RPMI8226 (cell line): Measurements from ENCODE around the gene TPST1.
A peak's percentile ranks its signal among the peaks of the same experiment; 100 is the strongest.
"Not testable (repeated sequence)": the region's sequence is repeated elsewhere in the genome, so short reads cannot be mapped to it uniquely, and the experiment has no call there.

Experiments used
- DNase-seq: peaks from one replicate; pipeline ENCODE4 v3.0.0-alpha.2; 2015

The TPST1 gene

GRCh38 chr7:66204822-66205740, at the start of gene TPST1:
Gene TPST1, plus strand, starts transcription at chr7:66205334. Its CDS starts 35,092 bp downstream, at chr7:66240426.
- peak; percentile 90 for DNase-seq

- not testable (repeated sequence) for DNase-seq
Measured at GRCh38 chr7:66156035-66156434, 49.1 kb upstream of the TPST1 start.

GRCh38 chr7:66157060-66157459, 48.1 kb upstream of the TPST1 start:
- no peak for DNase-seq

GRCh38 chr7:66162622-66163021, 42.5 kb upstream of the TPST1 start:
- DNase-seq, result no peak

GRCh38 chr7:66163186-66163610, 41.9 kb upstream of the TPST1 start:
- no peak for DNase-seq

- no peak for DNase-seq
Measured at GRCh38 chr7:66164356-66164755, 40.8 kb upstream of the TPST1 start.

GRCh38 chr7:66167773-66168387, 37.3 kb upstream of the TPST1 start:
- no peak for DNase-seq

- DNase-seq, result no peak
Measured at GRCh38 chr7:66169616-66170015, 35.5 kb upstream of the TPST1 start.

GRCh38 chr7:66170309-66171231, 34.6 kb upstream of the TPST1 start:
- DNase-seq, result no peak

- not testable (repeated sequence) for DNase-seq
Measured at GRCh38 chr7:66172536-66173401, 32.4 kb upstream of the TPST1 start.

GRCh38 chr7:66173856-66174255, 31.3 kb upstream of the TPST1 start:
- DNase-seq, result no peak

GRCh38 chr7:66175006-66175405, 30.1 kb upstream of the TPST1 start:
- not testable (repeated sequence) for DNase-seq

- DNase-seq, result no peak
Measured at GRCh38 chr7:66176914-66177313, 28.2 kb upstream of the TPST1 start.

GRCh38 chr7:66178258-66178657, 26.9 kb upstream of the TPST1 start:
- DNase-seq, result no peak

- no peak for DNase-seq
Measured at GRCh38 chr7:66181329-66181728, 23.8 kb upstream of the TPST1 start.

- no peak for DNase-seq
Measured at GRCh38 chr7:66181845-66182244, 23.3 kb upstream of the TPST1 start.

GRCh38 chr7:66182920-66183319, 22.2 kb upstream of the TPST1 start:
- DNase-seq, result no peak

GRCh38 chr7:66183700-66184099, 21.4 kb upstream of the TPST1 start:
- DNase-seq, result no peak

GRCh38 chr7:66185680-66186187, 19.4 kb upstream of the TPST1 start:
- DNase-seq, result no peak

- peak; percentile 35 for DNase-seq
Measured at GRCh38 chr7:66186991-66187390, 18.1 kb upstream of the TPST1 start.

- DNase-seq, result no peak
Measured at GRCh38 chr7:66187905-66188304, 17.2 kb upstream of the TPST1 start.

GRCh38 chr7:66188645-66189044, 16.5 kb upstream of the TPST1 start:
- no peak for DNase-seq
